ENCODE measurements around the gene SF3B2.
"Not testable (repeated sequence)": the region's sequence is repeated elsewhere in the genome, so short reads cannot be mapped to it uniquely, and the experiment has no call there.

SF3B2 gene

GRCh38 chr11:66051766-66052663, at the start of gene SF3B2:
Gene SF3B2 (plus strand): TSS chr11:66052364. CDS start chr11:66052385, 21 bp downstream.
- DNase-seq (ENCODE audit: low read depth in 2 of 2, low spot score in 1 of 2): peak; percentile 83 to 93

GRCh38 chr11:66002648-66003225, 49.4 kb upstream of the SF3B2 start:
- no peak for DNase-seq (ENCODE audit: low read depth in 2 of 2, low spot score in 1 of 2)

GRCh38 chr11:66003291-66003690, 48.9 kb upstream of the SF3B2 start:
- DNase-seq (ENCODE audit: low read depth in 2 of 2, low spot score in 1 of 2): no peak

GRCh38 chr11:66004186-66004585, 48.0 kb upstream of the SF3B2 start:
- DNase-seq (ENCODE audit: low read depth in 2 of 2, low spot score in 1 of 2): no peak

- DNase-seq (ENCODE audit: low read depth in 2 of 2, low spot score in 1 of 2): no peak
Observed at GRCh38 chr11:66006134-66006890, 45.9 kb upstream of the SF3B2 start.

GRCh38 chr11:66006891-66007176, 45.3 kb upstream of the SF3B2 start:
- no peak for DNase-seq (ENCODE audit: low read depth in 2 of 2, low spot score in 1 of 2)

GRCh38 chr11:66007201-66007634, 44.9 kb upstream of the SF3B2 start:
- DNase-seq (ENCODE audit: low read depth in 2 of 2, low spot score in 1 of 2): no peak

GRCh38 chr11:66008095-66008467, 44.1 kb upstream of the SF3B2 start:
- no peak for DNase-seq (ENCODE audit: low read depth in 2 of 2, low spot score in 1 of 2)

GRCh38 chr11:66008468-66009101, 43.6 kb upstream of the SF3B2 start:
- DNase-seq (ENCODE audit: low read depth in 2 of 2, low spot score in 1 of 2): no peak

- not testable (repeated sequence) for DNase-seq (ENCODE audit: low read depth in 2 of 2, low spot score in 1 of 2)
Observed at GRCh38 chr11:66010036-66010435, 42.1 kb upstream of the SF3B2 start.

- DNase-seq (ENCODE audit: low read depth in 2 of 2, low spot score in 1 of 2): no peak
Observed at GRCh38 chr11:66011239-66011784, 40.9 kb upstream of the SF3B2 start.

- no peak for DNase-seq (ENCODE audit: low read depth in 2 of 2, low spot score in 1 of 2)
Observed at GRCh38 chr11:66011785-66012303, 40.3 kb upstream of the SF3B2 start, which contains the start of gene CST6. Gene CST6 (plus strand): TSS chr11:66012008. CDS start chr11:66012045, 37 bp downstream.

GRCh38 chr11:66012371-66012945, 39.7 kb upstream of the SF3B2 start:
- no peak for DNase-seq (ENCODE audit: low read depth in 2 of 2, low spot score in 1 of 2)

GRCh38 chr11:66012946-66013761, 39.0 kb upstream of the SF3B2 start:
- no peak for DNase-seq (ENCODE audit: low read depth in 2 of 2, low spot score in 1 of 2)

- no peak for DNase-seq (ENCODE audit: low read depth in 2 of 2, low spot score in 1 of 2)
Observed at GRCh38 chr11:66013762-66014100, 38.4 kb upstream of the SF3B2 start.

- DNase-seq (ENCODE audit: low read depth in 2 of 2, low spot score in 1 of 2): no peak
Observed at GRCh38 chr11:66014804-66015453, 37.2 kb upstream of the SF3B2 start.

- no peak for DNase-seq (ENCODE audit: low read depth in 2 of 2, low spot score in 1 of 2)
Observed at GRCh38 chr11:66015454-66015881, 36.7 kb upstream of the SF3B2 start.

GRCh38 chr11:66015936-66016792, 36.0 kb upstream of the SF3B2 start:
- DNase-seq (ENCODE audit: low read depth in 2 of 2, low spot score in 1 of 2): no peak

Data from stimulated activated CD8-positive, alpha-beta memory T cell treated with anti-CD3 and anti-CD28 coated beads, Interleukin-4, amount 100 ng/mL, for 4 hours (primary cell).